Gastrocnemius medialis (tissue), 4 donors: ENCODE results near the gene CLASP1.

Source experiments
- CTCF ChIP-seq, 5 experiments: fragments of 450-650 bp in 3 of 5; fragments of 200-600 bp in 2 of 5; sonication (generic) in 2 of 5; IDR thresholded peaks in 4 of 5; conservative IDR thresholded peaks in 1 of 5; 1 replicate in 4 of 5; 2 replicates in 1 of 5; pipeline ENCODE4 v1.5.1; 2016 to 2019; ENCODE audit warnings: antibody characterized with exemption in 5 of 5, mild to moderate bottlenecking in 3 of 5, moderate library complexity in 3 of 5
- POLR2A ChIP-seq, 2 donors: fragments of 450-650 bp; IDR thresholded peaks; one replicate each; pipeline ENCODE4 v1.6.1; 2017; ENCODE audit warnings: antibody characterized with exemption in 2 of 2, mild to moderate bottlenecking in 2 of 2, moderate library complexity in 2 of 2

- TF ChIP-seq CTCF (IDR thresholded peaks at IDR 0.05 in 4 of 5, conservative IDR thresholded peaks at IDR 0.05 in 1 of 5) = no peak
- no peak for TF ChIP-seq POLR2A (IDR thresholded peaks at IDR 0.05)
Observed at GRCh38 chr2:121686902-121687301, 37.6 kb upstream of the CLASP1 start.
